Raji (cell line): ENCODE results near the gene EYS.

Experiments used
- POLR2A ChIP-seq: IDR thresholded peaks from 2 replicates; pipeline ENCODE4 v1.6.1; 2011; ENCODE audit warnings: low read depth, low read length, control low read depth; ENCODE audit not compliant: insufficient read depth

EYS gene

GRCh38 chr6:65199121-65199520 lies 507.9 kb downstream of the EYS start:
- no peak for TF ChIP-seq POLR2A

- no peak for TF ChIP-seq POLR2A
These were observed 515.6 kb downstream of the EYS start for GRCh38 chr6:65191471-65191870.

GRCh38 chr6:65189236-65189881 lies 517.7 kb downstream of the EYS start:
- TF ChIP-seq POLR2A = no peak

GRCh38 chr6:65186826-65187225 lies 520.2 kb downstream of the EYS start:
- no peak for TF ChIP-seq POLR2A

DNA sequence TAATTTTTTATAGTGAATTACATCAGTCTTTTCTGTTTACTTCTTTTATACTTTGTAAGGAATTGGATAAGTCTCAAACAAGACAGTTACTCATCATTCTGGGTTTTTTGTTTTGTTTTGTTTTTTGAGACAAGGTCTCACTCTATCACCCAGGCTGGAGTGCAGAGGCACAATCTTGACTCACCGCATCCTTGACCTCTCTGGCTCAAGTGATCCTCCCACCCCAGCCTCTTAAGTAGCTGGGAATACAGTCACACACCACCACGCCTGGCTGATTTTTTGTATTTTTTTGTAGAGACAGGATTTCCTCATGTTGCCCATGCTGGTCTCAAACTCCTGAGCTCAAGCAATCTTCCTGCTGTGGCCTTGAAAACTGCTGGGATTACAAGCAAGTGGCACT lies 524.3 kb downstream of the EYS start:
- no peak for TF ChIP-seq POLR2A

DNA sequence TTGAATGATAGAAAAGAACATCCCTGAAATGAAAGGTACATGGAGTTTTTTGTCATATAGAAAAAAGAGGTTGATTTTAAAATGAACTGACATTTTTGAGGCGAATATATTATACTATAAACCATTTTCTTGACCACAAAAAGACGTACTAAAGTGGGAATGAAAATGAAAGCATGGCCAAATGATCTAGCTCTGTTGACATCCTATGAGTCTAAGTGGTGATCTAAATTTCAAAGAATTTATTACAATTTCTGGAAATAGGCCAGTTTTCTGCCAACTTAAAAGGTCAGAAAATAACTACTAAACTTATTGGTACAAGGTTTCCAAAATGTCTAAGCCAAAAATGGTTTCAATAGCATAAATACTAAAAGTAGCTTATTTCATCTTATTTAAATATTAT lies 536.8 kb downstream of the EYS start:
- TF ChIP-seq POLR2A = no peak

GRCh38 chr6:65161661-65162060 lies 545.4 kb downstream of the EYS start:
- no peak for TF ChIP-seq POLR2A

DNA sequence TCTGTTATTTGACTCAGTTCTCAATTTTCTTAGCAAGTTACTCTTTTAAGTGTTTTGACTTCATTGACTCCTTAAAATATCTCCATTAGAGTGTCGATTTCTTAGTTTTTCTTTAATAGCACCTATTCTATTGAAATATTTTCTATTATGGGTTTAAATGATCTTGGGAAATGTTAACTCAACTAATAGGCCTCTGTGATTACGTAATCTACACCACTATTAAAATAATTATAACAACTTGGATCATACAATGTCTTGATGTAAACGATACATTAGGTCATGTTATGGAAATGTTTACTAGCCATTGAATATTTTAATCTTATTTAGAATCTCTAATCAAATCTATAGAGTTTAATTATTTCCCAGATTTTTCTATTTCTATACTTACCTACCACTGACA lies 550.0 kb downstream of the EYS start:
- TF ChIP-seq POLR2A = no peak

DNA sequence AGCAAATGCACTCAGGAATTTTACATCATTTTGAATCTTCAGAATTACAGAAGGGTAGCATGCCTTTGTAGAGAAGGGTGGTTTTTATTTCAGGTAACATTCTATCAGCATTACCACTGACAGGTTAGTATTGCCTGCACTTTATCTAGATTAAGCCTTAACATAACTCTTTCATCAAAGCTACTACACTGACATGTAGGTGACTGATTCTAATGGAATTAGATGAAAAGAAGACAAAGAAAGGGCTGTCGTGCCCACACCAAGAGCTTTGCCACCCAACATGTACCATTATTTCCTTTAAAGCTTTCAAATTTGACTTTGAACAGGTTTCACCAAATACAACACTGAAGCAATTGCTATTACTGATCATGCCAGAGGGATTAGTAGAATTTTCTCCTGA lies 551.9 kb downstream of the EYS start:
- no peak for TF ChIP-seq POLR2A

- TF ChIP-seq POLR2A = no peak
These were observed 557.2 kb downstream of the EYS start for GRCh38 chr6:65149841-65150240.

- TF ChIP-seq POLR2A = no peak
These were observed 558.2 kb downstream of the EYS start for GRCh38 chr6:65148839-65149238.

DNA sequence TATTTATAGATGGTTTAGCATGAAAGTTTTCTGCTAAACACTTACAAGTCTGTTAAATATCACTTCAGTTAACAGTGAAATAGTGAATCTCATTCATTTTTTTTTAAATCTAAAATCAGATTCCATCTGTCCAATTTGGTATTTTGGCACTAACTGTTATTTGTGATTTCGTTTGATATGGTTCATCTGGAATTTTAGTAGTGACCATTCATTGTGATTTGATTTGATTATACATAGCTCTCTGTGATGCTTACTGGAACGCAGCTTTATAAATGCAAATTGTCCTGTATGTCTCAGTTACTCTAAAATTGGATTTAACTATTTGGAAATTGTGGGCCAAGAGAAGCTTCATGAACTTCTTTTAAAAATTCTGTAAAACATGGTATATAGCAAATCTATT lies 571.5 kb downstream of the EYS start:
- no peak for TF ChIP-seq POLR2A

DNA sequence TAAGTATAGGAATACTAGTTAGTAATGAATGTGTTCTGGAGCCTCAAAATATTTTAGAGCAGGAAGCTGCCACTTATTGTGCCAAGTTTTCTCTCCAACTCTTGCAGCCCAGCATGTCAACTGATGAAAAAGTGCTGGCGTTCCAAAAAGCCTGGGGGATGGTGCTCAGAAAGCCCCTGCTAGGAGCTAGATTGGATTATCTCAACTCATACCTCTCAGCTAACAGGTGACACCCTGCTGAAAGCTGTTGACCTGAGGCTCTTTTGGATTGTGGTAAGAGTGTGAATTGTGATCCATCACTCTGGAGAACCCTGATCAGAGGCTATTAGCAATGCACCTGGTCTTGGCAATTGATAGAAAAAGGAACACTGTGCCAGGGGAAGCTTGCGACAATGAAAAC lies 580.4 kb downstream of the EYS start:
- TF ChIP-seq POLR2A = no peak

GRCh38 chr6:65123521-65123920 lies 583.5 kb downstream of the EYS start:
- no peak for TF ChIP-seq POLR2A

GRCh38 chr6:65117817-65118409 lies 589.1 kb downstream of the EYS start:
- TF ChIP-seq POLR2A = no peak

DNA sequence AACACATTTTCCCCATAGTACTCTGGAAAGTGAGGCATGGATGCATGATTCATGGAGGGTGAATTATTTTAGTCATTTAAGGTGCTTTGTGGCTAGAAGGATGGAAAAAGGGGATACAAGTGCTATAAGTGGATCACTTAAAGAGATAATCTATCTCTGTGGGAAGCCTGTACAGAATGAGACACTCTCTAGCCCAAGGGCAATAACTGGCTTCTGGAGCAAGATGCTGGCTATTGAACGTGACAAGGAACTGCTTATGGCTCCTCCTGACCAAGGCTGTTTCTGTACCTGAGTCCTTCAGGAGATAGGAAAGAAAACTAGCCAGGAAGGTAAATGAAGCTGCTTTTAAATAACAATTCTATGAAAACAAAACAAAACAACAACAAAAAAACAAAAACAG lies 590.7 kb downstream of the EYS start:
- no peak for TF ChIP-seq POLR2A

GRCh38 chr6:65113581-65113980 lies 593.4 kb downstream of the EYS start:
- TF ChIP-seq POLR2A = no peak
